GM23248 (cell line): Measurements from ENCODE around the gene PFKFB4.

ENCODE experiments used
- EZH2 ChIP-seq: fragments of 200-600 bp; sonication (generic); IDR thresholded peaks from 2 replicates; pipeline ENCODE4 v1.6.1; 2018; ENCODE audit warnings: antibody characterized with exemption, mild to moderate bottlenecking; ENCODE audit not compliant: insufficient read depth, poor library complexity, severe bottlenecking
- EZH2phosphoT487 ChIP-seq: fragments of 200-600 bp; sonication (generic); IDR thresholded peaks from 2 replicates; pipeline ENCODE4 v1.6.1; 2018; ENCODE audit warnings: antibody characterized with exemption, moderate library complexity, mild to moderate bottlenecking, low read depth; ENCODE audit not compliant: insufficient read depth

DNA sequence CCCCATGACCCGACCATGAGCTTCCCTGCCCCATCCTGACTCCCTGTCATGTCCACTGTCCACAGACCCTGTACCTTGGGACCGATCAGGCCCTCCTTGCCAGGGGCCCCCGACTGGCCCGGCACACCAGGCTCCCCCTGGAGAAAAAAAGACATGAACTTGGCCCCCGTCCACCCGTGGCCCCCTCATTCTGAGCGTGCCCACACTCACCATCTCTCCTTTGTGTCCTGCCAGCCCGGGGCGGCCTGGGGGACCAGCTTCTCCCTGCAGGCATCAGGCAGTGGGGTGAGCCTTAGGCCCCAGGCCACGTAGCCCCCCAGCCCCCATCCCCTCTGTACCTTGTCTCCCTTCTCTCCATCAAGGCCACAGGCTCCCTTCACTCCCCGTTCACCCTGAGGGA, 10.9 kb upstream of the PFKFB4 start:
- TF ChIP-seq EZH2 (no peak), EZH2phosphoT487 (no peak)
